HCT116 (cell line): ENCODE data around the gene RHOB. TPM values are rescaled to one million over a fixed set of nuclear protein-coding genes. Genes with fewer than 3 reads are reported as not detected.

Source experiments
- ATAC-seq: fragments of 200-7000 bp; cut with Tn5 transposase; 2 replicates; pipeline ENCODE4 v1.9.1; 2020; ENCODE audit warnings: mild to moderate bottlenecking, moderate library complexity
- BruUV-seq: library from RNA; stranded (reverse); fragments of 400-500 nt; replicated peaks from 2 replicates; lab custom pipeline; 2021; lab: Mats Ljungman, UMichigan
- CTCF ChIA-PET: fragments of 300-600 bp; sonication (Branson Sonifier 250); formaldehyde crosslinking; loops from one replicate; lab custom pipeline; 2021; ENCODE audit warnings: antibody characterized with exemption; lab: Charles Lee
- POLR2A ChIA-PET: fragments of 300-600, 350-600 bp; sonication (Branson Sonifier 250); formaldehyde crosslinking; loops from one replicate; lab custom pipeline; 2021; ENCODE audit warnings: antibody characterized with exemption; lab: Charles Lee
- RAD21 ChIA-PET, 2 experiments: fragments of 300-600 bp; sonication (Branson Sonifier 250); formaldehyde crosslinking; loops; one replicate each; lab custom pipeline; 2023; ENCODE audit warnings: low total read pairs in 2 of 2; ENCODE audit not compliant: uncharacterized antibody in 2 of 2, unreplicated experiment in 2 of 2, low non-redundant PET in 1 of 2; lab: Charles Lee
- DNase-seq: peaks from one replicate; pipeline ENCODE4 v3.0.0-alpha.2; 2010; ENCODE audit warnings: low read depth, low spot score
- H2AFZ ChIP-seq: fragments of 200-600 bp; shearing (Covaris generic), sonication (generic); 2 replicates; pipeline ENCODE4 v1.6.1; 2017; ENCODE audit warnings: low read depth, mixed run types, mixed read lengths, antibody characterized with exemption, low read length; ENCODE audit not compliant: poor library complexity, severe bottlenecking
- H3K27ac ChIP-seq: 2 replicates; pipeline ENCODE4 v1.5.1; 2012; ENCODE audit warnings: low read depth, low read length
- H3K27me3 ChIP-seq: fragments of 200-600 bp; sonication (generic); 2 replicates; pipeline ENCODE4 v1.6.1; 2016; ENCODE audit warnings: mixed run types, low read length, mixed read lengths; ENCODE audit not compliant: insufficient read depth
- H3K36me3 ChIP-seq, 2 experiments: fragments of 200-500 bp in 1 of 2; fragments of 200-600 bp in 1 of 2; sonication (Bioruptor generic) in 1 of 2; sonication (generic) in 1 of 2; 2 replicates each; pipeline versions ENCODE4 v1.5.1 to v1.6.1; 2014 to 2016; ENCODE audit warnings: low read length in 2 of 2, inconsistent platforms in 1 of 2, mixed read lengths in 1 of 2, mixed run types in 1 of 2; ENCODE audit not compliant: insufficient read depth in 2 of 2, control insufficient read depth in 1 of 2
- H3K4me1 ChIP-seq, 2 experiments: fragments of 200-600 bp in 1 of 2; sonication (generic) in 1 of 2; 2 replicates each; pipeline versions ENCODE4 v1.5.1 to v1.6.1; 2012 to 2017; ENCODE audit warnings: low read length in 2 of 2, inconsistent platforms in 1 of 2, mild to moderate bottlenecking in 1 of 2, mixed read lengths in 1 of 2, mixed run types in 1 of 2, moderate library complexity in 1 of 2; ENCODE audit not compliant: insufficient read depth in 2 of 2, control insufficient read depth in 1 of 2
- H3K4me2 ChIP-seq: fragments of 200-600 bp; sonication (generic); 2 replicates; pipeline ENCODE4 v1.6.1; 2017; ENCODE audit warnings: mixed run types, low read length, mixed read lengths
- H3K4me3 ChIP-seq, 2 experiments: fragments of 200-600 bp in 1 of 2; sonication (generic) in 1 of 2; replicated peaks in 1 of 2; 2 replicates each; pipeline ENCODE4 v1.5.1; 2011 to 2016; ENCODE audit warnings: low read length in 2 of 2, control low read depth in 1 of 2, low read depth in 1 of 2, mild to moderate bottlenecking in 1 of 2, mixed read lengths in 1 of 2, mixed run types in 1 of 2
- H3K79me2 ChIP-seq: fragments of 200-600 bp; sonication (generic); 2 replicates; pipeline ENCODE4 v1.6.1; 2017; ENCODE audit warnings: mild to moderate bottlenecking, mixed run types, low read length, moderate library complexity, mixed read lengths; ENCODE audit not compliant: insufficient read depth
- H3K9ac ChIP-seq: fragments of 200-600 bp; sonication (generic); 2 replicates; pipeline ENCODE4 v1.6.1; 2016; ENCODE audit warnings: low read length, mixed read lengths
- H3K9me2 ChIP-seq: fragments of 200-600 bp; sonication (generic), shearing (Covaris generic); 2 replicates; pipeline ENCODE4 v1.6.1; 2017; ENCODE audit warnings: mixed run types, mild to moderate bottlenecking, moderate library complexity; ENCODE audit not compliant: insufficient read depth
- H3K9me3 ChIP-seq, 2 experiments: fragments of 200-500 bp in 1 of 2; fragments of 200-600 bp in 1 of 2; sonication (Bioruptor generic) in 1 of 2; sonication (generic) in 1 of 2; 2 replicates each; pipeline ENCODE4 v1.6.1; 2014 to 2017; ENCODE audit warnings: low read length in 2 of 2, mixed read lengths in 2 of 2, inconsistent platforms in 1 of 2, low read depth in 1 of 2, mild to moderate bottlenecking in 1 of 2, mixed run types in 1 of 2, moderate library complexity in 1 of 2; ENCODE audit not compliant: control insufficient read depth in 1 of 2, insufficient read depth in 1 of 2
- H4K20me1 ChIP-seq: fragments of 200-600 bp; sonication (generic), shearing (Covaris generic); 2 replicates; pipeline ENCODE4 v1.6.1; 2017; ENCODE audit warnings: mixed run types, mild to moderate bottlenecking, moderate library complexity; ENCODE audit not compliant: insufficient read depth
- CBX3 ChIP-seq: IDR thresholded peaks from 2 replicates; pipeline ENCODE4 v1.6.1; 2012; ENCODE audit warnings: low read depth
- CEBPB ChIP-seq: IDR thresholded peaks from 2 replicates; pipeline ENCODE4 v1.6.1; 2012; ENCODE audit warnings: low read depth
- EZH2 ChIP-seq: fragments of 200-600 bp; sonication (generic); IDR thresholded peaks from 2 replicates; pipeline ENCODE4 v1.6.1; 2017; ENCODE audit warnings: antibody characterized with exemption, mixed run types
- EZH2phosphoT487 ChIP-seq: fragments of 200-600 bp; IDR thresholded peaks from 2 replicates; pipeline ENCODE4 v1.6.1; 2018; ENCODE audit warnings: antibody characterized with exemption, borderline replicate concordance
- FOSL1 ChIP-seq: IDR thresholded peaks from 2 replicates; pipeline ENCODE4 v1.6.1; 2012; ENCODE audit warnings: low read depth
- JUND ChIP-seq: IDR thresholded peaks from 2 replicates; pipeline ENCODE4 v1.6.1; 2012
- POLR2A ChIP-seq: IDR thresholded peaks from 2 replicates; pipeline ENCODE4 v1.7.0; 2011; ENCODE audit warnings: borderline replicate concordance; ENCODE audit not compliant: insufficient read depth, insufficient read length; ENCODE audit errors: extremely low read depth
- POLR2AphosphoS5 ChIP-seq: IDR thresholded peaks from 2 replicates; pipeline ENCODE4 v1.6.1; 2011; ENCODE audit warnings: mild to moderate bottlenecking, low read depth, low read length, moderate library complexity
- RAD21 ChIP-seq: IDR thresholded peaks from 2 replicates; pipeline ENCODE4 v1.6.1; 2012; ENCODE audit warnings: low read depth, mild to moderate bottlenecking
- REST ChIP-seq: IDR thresholded peaks from 2 replicates; pipeline ENCODE4 v1.6.1; 2012; ENCODE audit warnings: low read depth
- SIN3A ChIP-seq: IDR thresholded peaks from 2 replicates; pipeline ENCODE4 v1.6.1; 2012; ENCODE audit warnings: low read depth
- ZBTB33 ChIP-seq: IDR thresholded peaks from 2 replicates; pipeline ENCODE4 v1.6.1; 2011; ENCODE audit warnings: mild to moderate bottlenecking, low read length, moderate library complexity; ENCODE audit not compliant: insufficient replicate concordance; ENCODE audit errors: extremely low read depth
- intact Hi-C: fragments of 100-400 bp; cut with micrococcal nuclease; formaldehyde crosslinking; loops from 2 replicates; pipeline ENCODE4 v1.10.0; 2022
- total RNA-seq: library from RNA; stranded (reverse); gene quantifications from one replicate; pipeline ENCODE4 v1.2.1, GENCODE V29; 2021; ENCODE audit not compliant: unreplicated experiment
- TF ChIP-seq, protein P1 (sequence below): IDR thresholded peaks from 2 replicates; pipeline ENCODE4 v1.6.1; 2012
- TF ChIP-seq, protein P2 (sequence below): IDR thresholded peaks from 2 replicates; pipeline ENCODE4 v1.6.1; 2012

Gene RHOB
- total RNA-seq, 1 experiment from 2014 or later, result 72.9 TPM

- TF ChIP-seq REST, result no peak
These were observed 9.3 kb downstream of the RHOB start (continued) for GRCh38 chr2:20456116-20456571.

DNA sequence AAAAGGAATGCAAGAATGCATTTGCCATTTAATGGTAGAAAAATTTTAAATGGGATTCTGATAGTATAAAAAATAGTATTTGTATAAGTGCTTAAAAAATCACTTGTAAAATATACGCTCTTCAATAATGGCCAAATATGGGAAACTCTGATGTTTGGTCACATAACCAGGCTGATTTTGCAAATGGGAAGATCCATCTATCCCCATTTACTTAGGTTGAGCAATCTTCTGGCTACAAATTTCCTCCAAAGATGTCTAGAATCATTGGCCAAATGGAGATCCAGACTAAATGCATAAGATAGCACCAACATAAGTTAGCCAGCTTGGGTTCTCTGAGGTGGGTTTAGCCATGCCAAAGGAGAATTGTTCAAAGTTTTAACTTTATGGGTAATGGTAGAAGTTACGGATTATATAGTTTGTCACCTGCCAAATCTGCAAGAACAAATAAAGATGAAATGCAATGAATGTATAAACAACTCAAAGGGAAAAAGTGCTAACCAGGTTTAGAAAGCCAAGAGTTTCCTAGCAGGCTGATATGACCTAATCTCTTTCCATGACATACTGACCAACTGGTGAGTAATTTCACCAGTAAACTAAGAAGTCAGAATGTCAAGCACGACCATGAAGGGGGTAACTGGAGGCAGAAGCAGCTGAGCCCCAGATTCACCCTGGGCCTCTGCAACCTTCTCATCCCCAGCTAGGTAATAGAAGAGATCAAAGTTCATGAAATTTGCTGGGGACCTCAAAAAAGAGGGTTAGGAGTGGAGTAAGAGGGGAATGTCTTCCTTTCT is 10.0 kb downstream of the RHOB start:
- H4K20me1 ChIP-seq, result no peaks in the 10 kb centered on the region
- POLR2A ChIA-PET, result interaction anchor here (1.9 to 2.3 kb wide), 2 partner anchors 9 to 10 kb away, joined by 11 to 12 read pairs; partner anchors contain the start of gene RHOB
- no peak overlapping the region for H3K4me3 ChIP-seq
- H3K4me2 ChIP-seq, result no peak overlapping the region
- BruUV-seq, result no TSS peak
- no peaks in the 10 kb centered on the region for H3K4me1 ChIP-seq
- RAD21 ChIA-PET, result no interaction called here
- DNase-seq (no peak), ATAC-seq (no peak)
- CTCF ChIA-PET, result no interaction called here
- no peaks in the 10 kb centered on the region for H3K9me3 ChIP-seq
- no peaks in the 10 kb centered on the region for H3K27me3 ChIP-seq
- no peak overlapping the region for H3K9ac ChIP-seq
- intact Hi-C loops, result no loop called here
- H3K36me3 ChIP-seq, result no peaks in the 10 kb centered on the region
- H3K79me2 ChIP-seq, result no peaks in the 10 kb centered on the region
- H3K9me2 ChIP-seq, result no peaks in the 10 kb centered on the region
- H3K27ac ChIP-seq, result no peak overlapping the region
- no peak overlapping the region for H2AFZ ChIP-seq
- TF ChIP-seq POLR2AphosphoS5 (no peak), ZBTB33 (no peak), CEBPB (no peak), POLR2A (no peak), CBX3 (no peak), EZH2phosphoT487 (no peak), SIN3A (no peak), FOSL1 (no peak), RAD21 (no peak), REST (no peak), JUND (no peak), EZH2 (no peak)
- TF ChIP-seq, protein P1, sequence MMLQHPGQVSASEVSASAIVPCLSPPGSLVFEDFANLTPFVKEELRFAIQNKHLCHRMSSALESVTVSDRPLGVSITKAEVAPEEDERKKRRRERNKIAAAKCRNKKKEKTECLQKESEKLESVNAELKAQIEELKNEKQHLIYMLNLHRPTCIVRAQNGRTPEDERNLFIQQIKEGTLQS, result no peak
- TF ChIP-seq, protein P2, sequence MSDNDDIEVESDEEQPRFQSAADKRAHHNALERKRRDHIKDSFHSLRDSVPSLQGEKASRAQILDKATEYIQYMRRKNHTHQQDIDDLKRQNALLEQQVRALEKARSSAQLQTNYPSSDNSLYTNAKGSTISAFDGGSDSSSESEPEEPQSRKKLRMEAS, result no peak
